A673 (cell line): ENCODE measurements around the gene IPO7. TPM values are rescaled to one million over a fixed set of nuclear protein-coding genes. Genes with fewer than 3 reads are reported as not detected.
"Not testable (repeated sequence)": the region's sequence is repeated elsewhere in the genome, so short reads cannot be mapped to it uniquely, and the experiment has no call there.

Experiments used
- BruUV-seq: library from RNA; stranded (reverse); fragments of 400-500 nt; replicated peaks from 2 replicates; lab custom pipeline; 2021; lab: Mats Ljungman, UMichigan
- CTCF ChIA-PET: fragments of 300-600 bp; sonication (Branson Sonifier 250); formaldehyde crosslinking; loops from one replicate; lab custom pipeline; 2022; ENCODE audit warnings: antibody characterized with exemption; lab: Charles Lee
- POLR2A ChIA-PET: fragments of 300-600 bp; sonication (Branson Sonifier 250); formaldehyde crosslinking; loops from one replicate; lab custom pipeline; 2022; ENCODE audit warnings: antibody characterized with exemption; ENCODE audit not compliant: low non-redundant PET; lab: Charles Lee
- DNase-seq: peaks from one replicate; pipeline ENCODE4 v3.0.0-alpha.2; 2015; ENCODE audit warnings: low spot score
- H3K27ac ChIP-seq: fragments of 200-600 bp; sonication (generic); 2 replicates; pipeline ENCODE4 v1.5.1; 2016; ENCODE audit warnings: mixed run types, low read depth, mild to moderate bottlenecking, mixed read lengths, antibody characterized with exemption, low read length; ENCODE audit not compliant: poor library complexity, severe bottlenecking
- H3K27me3 ChIP-seq: fragments of 200-600 bp; sonication (generic); replicated peaks from 2 replicates; pipeline ENCODE4 v1.6.1; 2017; ENCODE audit warnings: mixed run types, low read depth, mild to moderate bottlenecking, mixed read lengths, antibody characterized with exemption, low read length; ENCODE audit not compliant: insufficient read depth, poor library complexity
- H3K36me3 ChIP-seq: fragments of 200-600 bp; sonication (generic); 2 replicates; pipeline ENCODE4 v1.6.1; 2016; ENCODE audit warnings: mixed run types, mild to moderate bottlenecking, mixed read lengths, antibody characterized with exemption, low read length; ENCODE audit not compliant: insufficient read depth, poor library complexity, severe bottlenecking
- H3K4me1 ChIP-seq: fragments of 200-600 bp; sonication (generic); 2 replicates; pipeline ENCODE4 v1.6.1; 2017; ENCODE audit warnings: mixed run types, mild to moderate bottlenecking, mixed read lengths, antibody characterized with exemption, low read length; ENCODE audit not compliant: insufficient read depth, poor library complexity, severe bottlenecking
- H3K4me3 ChIP-seq: fragments of 200-600 bp; sonication (generic); 2 replicates; pipeline ENCODE4 v1.5.1; 2016; ENCODE audit warnings: low read depth, mixed run types, mild to moderate bottlenecking, mixed read lengths, low read length; ENCODE audit not compliant: poor library complexity, severe bottlenecking
- H3K9me3 ChIP-seq: fragments of 200-600 bp; sonication (generic); 2 replicates; pipeline ENCODE4 v1.6.1; 2016; ENCODE audit warnings: mixed run types, low read depth, mild to moderate bottlenecking, mixed read lengths, antibody characterized with exemption, low read length; ENCODE audit not compliant: poor library complexity, severe bottlenecking
- CTCF ChIP-seq: fragments of 300-800, 200-600 bp; sonication (generic); conservative IDR thresholded peaks from 2 replicates; pipeline ENCODE4 v1.5.1; 2017; ENCODE audit warnings: low read depth, mild to moderate bottlenecking, antibody characterized with exemption, low read length, moderate library complexity, mixed read lengths
- EZH2 ChIP-seq: fragments of 200-600 bp; sonication (generic); IDR thresholded peaks from 2 replicates; pipeline ENCODE4 v1.6.1; 2017; ENCODE audit warnings: borderline replicate concordance, low read depth, mild to moderate bottlenecking, mixed read lengths, antibody characterized with exemption, low read length; ENCODE audit not compliant: poor library complexity, severe bottlenecking
- intact Hi-C: fragments of 100-400 bp; cut with micrococcal nuclease; formaldehyde crosslinking; loops from one replicate; pipeline ENCODE4 v1.10.0; 2022; ENCODE audit not compliant: unreplicated experiment
- total RNA-seq: library from RNA; stranded (reverse); gene quantifications from 2 replicates; pipeline ENCODE4 v1.2.3, GENCODE V29; 2021

The IPO7 gene
- total RNA-seq, 1 experiment from 2014 or later = 174 TPM

GRCh38 chr11:9399466-9399865, 15.0 kb downstream of the IPO7 start:
- peaks cover 6% of the 10 kb centered on the region for H3K4me1 ChIP-seq
- CTCF ChIA-PET = no interaction called here
- H3K36me3 ChIP-seq = peaks cover 2% of the 10 kb centered on the region
- no peaks in the 10 kb centered on the region for H3K9me3 ChIP-seq
- TF ChIP-seq CTCF (no peak), EZH2 (no peak)
- H3K27me3 ChIP-seq = no peaks in the 10 kb centered on the region
- no peak for DNase-seq
- intact Hi-C loops = no loop called here
- no peak overlapping the region for H3K4me3 ChIP-seq
- H3K27ac ChIP-seq = no peak overlapping the region
- POLR2A ChIA-PET = no interaction called here
- BruUV-seq = no TSS peak

- intact Hi-C loops, POLR2A ChIA-PET, BruUV-seq, H3K4me3 ChIP-seq, CTCF ChIA-PET, H3K9me3 ChIP-seq, H3K4me1 ChIP-seq, H3K27ac ChIP-seq, H3K27me3 ChIP-seq, DNase-seq: not testable (repeated sequence)
- peaks cover 13% of the 10 kb centered on the region for H3K36me3 ChIP-seq
Measured at GRCh38 chr11:9401884-9402283, 17.4 kb downstream of the IPO7 start.

- BruUV-seq = no TSS peak
- H3K36me3 ChIP-seq = peaks cover 82% of the 10 kb centered on the region
- ChIA-PET CTCF (no interaction called here), POLR2A (no interaction called here)
- H3K27ac ChIP-seq = no peak overlapping the region
- intact Hi-C loops = no loop called here
- H3K27me3 ChIP-seq = no peaks in the 10 kb centered on the region
- no peaks in the 10 kb centered on the region for H3K9me3 ChIP-seq
- H3K4me3 ChIP-seq = no peak overlapping the region
- TF ChIP-seq CTCF (no peak), EZH2 (no peak)
- DNase-seq = no peak
- H3K4me1 ChIP-seq = no peaks in the 10 kb centered on the region
Measured at GRCh38 chr11:9428706-9429105, 44.3 kb downstream of the IPO7 start.

GRCh38 chr11:9438611-9439010, 54.2 kb downstream of the IPO7 start:
- Histone ChIP-seq H3K4me3 (no peak overlapping the region), H3K27ac (no peak overlapping the region), H3K4me1 (no peaks in the 10 kb centered on the region), H3K9me3 (no peaks in the 10 kb centered on the region), H3K36me3 (peaks cover 94% of the 10 kb centered on the region), H3K27me3 (no peaks in the 10 kb centered on the region)
- POLR2A ChIA-PET = no interaction called here
- no TSS peak for BruUV-seq
- no peak for DNase-seq
- CTCF ChIA-PET = no interaction called here
- intact Hi-C loops = no loop called here
- TF ChIP-seq EZH2 (no peak), CTCF (no peak)
